Measurements from ENCODE around the gene ASCC3.

GRCh38 chr6:100862063-100862462 lies 19.1 kb downstream of the ASCC3 start:
- TF ChIP-seq CTCF (IDR thresholded peaks at IDR 0.05) = no peak
- no peak for TF ChIP-seq EZH2 (IDR thresholded peaks at IDR 0.05)

All from neural progenitor cell (in vitro differentiated cells).